Measurements from ENCODE around the gene TMEM14C. TPM values are rescaled to one million over a fixed set of nuclear protein-coding genes. Genes with fewer than 3 reads are reported as not detected.

The TMEM14C gene
- total and polyA plus RNA-seq, 8 donors = 1.4 to 139 (median 96.1) TPM

GRCh38 chr6:10756085-10756484 is 33.2 kb downstream of the TMEM14C start:
- Histone ChIP-seq H3K4me3 (no peak overlapping the region), H3K27me3 (no peaks in the 10 kb centered on the region), H3K4me1 (peaks cover 0 to 25% (median 8%) of the 10 kb centered on the region in 4 donors), H3K36me3 (peaks cover 20 to 94% (median 86%) of the 10 kb centered on the region in 4 donors), H3K9me3 (no peaks in the 10 kb centered on the region), H3K27ac (no peak overlapping the region)
- intact Hi-C loops (cut with DNase I; ENCODE audit: low total_unique reads) = no loop called here
- 76 to 90% (median 85%) methylated on average over 1 of the region's 1 CpG for WGBS, 5 donors
- DNase-seq = no peak
- no peak for TF ChIP-seq POLR2A (IDR thresholded peaks at IDR 0.05)
- TF ChIP-seq CTCF (IDR thresholded peaks at IDR 0.05) = no peak
- no peak for TF ChIP-seq POLR2AphosphoS5 (IDR thresholded peaks at IDR 0.05)

- TF ChIP-seq POLR2AphosphoS5 (IDR thresholded peaks at IDR 0.05) = no peak
- TF ChIP-seq EP300 (IDR thresholded peaks at IDR 0.05) = no peak
- TF ChIP-seq CTCF (IDR thresholded peaks at IDR 0.05) = peak in 4 of 7 experiments; percentile 19 to 42 (median 22)
- TF ChIP-seq POLR2A (IDR thresholded peaks at IDR 0.05) = no peak
- H3K9me3 ChIP-seq = no peaks in the 10 kb centered on the region
- intact Hi-C loops (cut with DNase I; ENCODE audit: low total_unique reads) = no loop called here
- no peaks in the 10 kb centered on the region for H3K27me3 ChIP-seq
- H3K4me1 ChIP-seq = peaks cover 0 to 17% (median 7%) of the 10 kb centered on the region in 4 donors
- DNase-seq = peak in 1 of 2 donors; percentile 48
- H3K27ac ChIP-seq = peak overlapping the region in 2 of 5 donors; percentile 14 to 47
- H3K4me3 ChIP-seq = no peak overlapping the region
- 48 to 60% (median 53%) methylated on average over 3 of the region's 3 CpGs for WGBS, 5 donors
- peaks cover 6 to 62% (median 58%) of the 10 kb centered on the region in 4 donors for H3K36me3 ChIP-seq
Measured at GRCh38 chr6:10759312-10759839, 36.5 kb downstream of the TMEM14C start.

- WGBS, 5 donors = 49 to 69% (median 62%) methylated on average over 6 of the region's 6 CpGs
- no peaks in the 10 kb centered on the region for H3K27me3 ChIP-seq
- intact Hi-C loops (cut with DNase I; ENCODE audit: low total_unique reads) = no loop called here
- peak overlapping the region in 1 of 5 donors; percentile 14 for H3K27ac ChIP-seq
- H3K4me1 ChIP-seq = peaks cover 0 to 17% (median 7%) of the 10 kb centered on the region in 4 donors
- H3K9me3 ChIP-seq = no peaks in the 10 kb centered on the region
- TF ChIP-seq POLR2AphosphoS5 (IDR thresholded peaks at IDR 0.05) (peak in 1 of 3 donors; percentile 6), EP300 (IDR thresholded peaks at IDR 0.05) (no peak)
- H3K36me3 ChIP-seq = peaks cover 6 to 57% (median 53%) of the 10 kb centered on the region in 4 donors
- no peak overlapping the region for H3K4me3 ChIP-seq
- peak in 1 of 2 donors; percentile 9 for DNase-seq
Measured at GRCh38 chr6:10759884-10760329, 37.0 kb downstream of the TMEM14C start.

GRCh38 chr6:10763006-10763405 is 40.1 kb downstream of the TMEM14C start:
- TF ChIP-seq POLR2A (IDR thresholded peaks at IDR 0.05) (no peak), CTCF (IDR thresholded peaks at IDR 0.05) (no peak), EP300 (IDR thresholded peaks at IDR 0.05) (no peak), POLR2AphosphoS5 (IDR thresholded peaks at IDR 0.05) (peak in 1 of 3 donors; percentile 15)
- intact Hi-C loops (cut with DNase I; ENCODE audit: low total_unique reads) = no loop called here
- Histone ChIP-seq H3K36me3 (peaks cover 0 to 28% (median 25%) of the 10 kb centered on the region in 4 donors), H3K4me1 (peaks cover 0 to 17% (median 7%) of the 10 kb centered on the region in 4 donors), H3K27me3 (no peaks in the 10 kb centered on the region), H3K4me3 (no peak overlapping the region), H3K27ac (no peak overlapping the region), H3K9me3 (no peaks in the 10 kb centered on the region)
- 65 to 81% (median 76%) methylated on average over 2 of the region's 2 CpGs for WGBS, 5 donors
- DNase-seq = no peak

- WGBS, 5 donors = 86 to 93% (median 91%) methylated on average over 3 of the region's 3 CpGs
- Histone ChIP-seq H3K36me3 (peaks cover 0 to 51% (median 43%) of the 10 kb centered on the region in 4 donors), H3K9me3 (no peaks in the 10 kb centered on the region), H3K4me3 (no peak overlapping the region), H3K4me1 (no peaks in the 10 kb centered on the region), H3K27me3 (no peaks in the 10 kb centered on the region), H3K27ac (no peak overlapping the region)
- no peak for TF ChIP-seq EP300 (IDR thresholded peaks at IDR 0.05)
- intact Hi-C loops (cut with DNase I; ENCODE audit: low total_unique reads) = no loop called here
- no peak for DNase-seq
Measured at GRCh38 chr6:10769419-10769818, 46.5 kb downstream of the TMEM14C start.

Data from stomach (tissue), 9 donors.